Dermis blood vessel endothelial cell (primary cell): ENCODE measurements around the gene LRP2. TPM values are rescaled to one million over a fixed set of nuclear protein-coding genes. Genes with fewer than 3 reads are reported as not detected.
A peak's percentile ranks its signal among the peaks of the same experiment; 100 is the strongest.

Experiments
- DNase-seq: peaks from one replicate; pipeline ENCODE4 v3.0.0; 2010
- total RNA-seq: library from RNA; depleted of rRNA; stranded (reverse); fragments of >200 nt; gene quantifications from 2 replicates; pipeline ENCODE4 v1.2.3, GENCODE V29; 2014

LRP2 gene
- total RNA-seq, 1 donor from 2014 or later = not detected

- DNase-seq = no peak
Observed at GRCh38 chr2:169237286-169237685, 125.0 kb downstream of the LRP2 start.

GRCh38 chr2:169232551-169233154 is 129.7 kb downstream of the LRP2 start:
- DNase-seq = no peak

- no peak for DNase-seq
Observed at GRCh38 chr2:169230204-169230603, 132.1 kb downstream of the LRP2 start.

GRCh38 chr2:169229590-169229989 is 132.7 kb downstream of the LRP2 start:
- DNase-seq = no peak

GRCh38 chr2:169225906-169226305 is 136.4 kb downstream of the LRP2 start:
- DNase-seq = no peak

GRCh38 chr2:169225233-169225750 is 137.0 kb downstream of the LRP2 start:
- DNase-seq = no peak

- DNase-seq = peak; percentile 15
Observed at GRCh38 chr2:169222665-169223064, 139.7 kb downstream of the LRP2 start.

- DNase-seq = peak; percentile 30
Observed at GRCh38 chr2:169221745-169222369, 140.5 kb downstream of the LRP2 start.

GRCh38 chr2:169210917-169211316 is 151.4 kb downstream of the LRP2 start:
- DNase-seq = no peak

- DNase-seq = no peak
Observed at GRCh38 chr2:169208026-169208425, 154.3 kb downstream of the LRP2 start.

- DNase-seq = no peak
Observed at GRCh38 chr2:169205176-169205575, 157.2 kb downstream of the LRP2 start.

GRCh38 chr2:169203952-169204351 is 158.4 kb downstream of the LRP2 start:
- DNase-seq = no peak

- DNase-seq = no peak
Observed at GRCh38 chr2:169200756-169201155, 161.6 kb downstream of the LRP2 start.

- no peak for DNase-seq
Observed at GRCh38 chr2:169193618-169194017, 168.7 kb downstream of the LRP2 start.

- DNase-seq = no peak
Observed at GRCh38 chr2:169190197-169190775, 172.0 kb downstream of the LRP2 start.

GRCh38 chr2:169189132-169189531 is 173.2 kb downstream of the LRP2 start:
- DNase-seq = no peak

- DNase-seq = no peak
Observed at GRCh38 chr2:169185711-169186110, 176.6 kb downstream of the LRP2 start.

GRCh38 chr2:169184074-169184473 is 178.3 kb downstream of the LRP2 start:
- peak; percentile 23 for DNase-seq

GRCh38 chr2:169182573-169182972 is 179.8 kb downstream of the LRP2 start:
- no peak for DNase-seq

GRCh38 chr2:169178804-169179390 is 183.4 kb downstream of the LRP2 start:
- DNase-seq = no peak

- DNase-seq = no peak
Observed at GRCh38 chr2:169178364-169178763, 184.0 kb downstream of the LRP2 start.

GRCh38 chr2:169175112-169175511 is 187.2 kb downstream of the LRP2 start:
- no peak for DNase-seq

- DNase-seq = no peak
Observed at GRCh38 chr2:169173876-169174275, 188.5 kb downstream of the LRP2 start.

GRCh38 chr2:169172914-169173313 is 189.4 kb downstream of the LRP2 start:
- DNase-seq = no peak
